Esophagus muscularis mucosa (tissue), 4 donors: ENCODE results near the gene TMEM25. TPM values are rescaled to one million over a fixed set of nuclear protein-coding genes. Genes with fewer than 3 reads are reported as not detected.

Experiments used
- DNase-seq: peaks from one replicate; pipeline ENCODE4 v3.0.0-alpha.2; 2017; ENCODE audit errors: extremely low spot score
- H3K27ac ChIP-seq, 4 donors: fragments of 200-600 bp; sonication (generic); replicated peaks in 1 of 4; 1 replicate in 3 of 4; 2 replicates in 1 of 4; pipeline ENCODE4 v1.5.1; 2016 to 2019; ENCODE audit warnings: mild to moderate bottlenecking in 1 of 4
- H3K27me3 ChIP-seq, 4 donors: fragments of 200-600 bp; sonication (generic); one replicate each; pipeline versions ENCODE4 v1.5.1 to v1.6.0; 2016 to 2019
- H3K36me3 ChIP-seq, 4 donors: fragments of 200-600 bp; sonication (generic); one replicate each; pipeline ENCODE4 v1.5.1; 2016 to 2019
- H3K4me1 ChIP-seq, 4 donors: fragments of 200-600 bp; sonication (generic); one replicate each; pipeline ENCODE4 v1.5.1; 2016 to 2019
- H3K4me3 ChIP-seq, 4 donors: fragments of 200-600 bp; sonication (generic); 1 replicate in 2 of 4; 2 replicates in 2 of 4; pipeline ENCODE4 v1.5.1; 2016 to 2019; ENCODE audit warnings: mild to moderate bottlenecking in 4 of 4, moderate library complexity in 1 of 4
- H3K9me3 ChIP-seq, 4 donors: fragments of 200-600 bp; sonication (generic); 1 replicate in 3 of 4; 2 replicates in 1 of 4; pipeline ENCODE4 v1.5.1; 2016 to 2019
- CTCF ChIP-seq, 3 experiments: fragments of 200-600 bp in 2 of 3; fragments of 450-650 bp in 1 of 3; sonication (generic) in 2 of 3; IDR thresholded peaks; one replicate each; pipeline ENCODE4 v1.5.1; 2017 to 2019; ENCODE audit warnings: antibody characterized with exemption in 3 of 3, mild to moderate bottlenecking in 2 of 3, moderate library complexity in 1 of 3
- EP300 ChIP-seq: sonication (generic); formaldehyde crosslinking; IDR thresholded peaks from one replicate; pipeline ENCODE4 v1.6.1; 2017; ENCODE audit warnings: antibody characterized with exemption
- POLR2A ChIP-seq: fragments of 450-650 bp; IDR thresholded peaks from one replicate; pipeline ENCODE4 v1.6.1; 2017; ENCODE audit warnings: antibody characterized with exemption, moderate library complexity, mild to moderate bottlenecking, low read depth
- POLR2AphosphoS5 ChIP-seq, 2 donors: sonication (generic); formaldehyde crosslinking; IDR thresholded peaks; one replicate each; pipeline ENCODE4 v1.6.1; 2017; ENCODE audit warnings: antibody characterized with exemption in 2 of 2
- WGBS: methylation state at CpG from one replicate; pipeline ENCODE4 v1.1.5; 2018; 5-methylcytosine and 5-hydroxymethylcytosine counted together
- intact Hi-C: fragments of 100-400 bp; cut with DNase I; formaldehyde crosslinking; loops from one replicate; pipeline ENCODE4 v1.15.1; 2023
- total RNA-seq, 4 donors: library from RNA; depleted of rRNA; stranded (reverse); fragments of >200 nt; gene quantifications; one replicate each; pipeline versions ENCODE4 v1.1.0 to v1.2.1, GENCODE V29; 2016

TMEM25 gene
- total RNA-seq, 4 donors from 2014 or later, result 35.0 to 56.5 (median 54.0) TPM

GRCh38 chr11:118524757-118525470 is 6.1 kb upstream of the TMEM25 start:
- no peak overlapping the region for H3K27ac ChIP-seq
- WGBS, result 83% methylated on average over 6 of the region's 6 CpGs
- no peak for DNase-seq
- no peak overlapping the region for H3K4me3 ChIP-seq
- peaks cover 4 to 30% (median 23%) of the 10 kb centered on the region in 4 donors for H3K4me1 ChIP-seq
- H3K27me3 ChIP-seq, result no peaks in the 10 kb centered on the region
- no peak for TF ChIP-seq EP300
- no peak for TF ChIP-seq CTCF (IDR thresholded peaks at IDR 0.05)
- TF ChIP-seq POLR2AphosphoS5 (IDR thresholded peaks at IDR 0.05), result no peak
- no peak for TF ChIP-seq POLR2A
- H3K9me3 ChIP-seq, result no peaks in the 10 kb centered on the region
- intact Hi-C loops, result no loop called here
- H3K36me3 ChIP-seq, result peaks cover 30 to 55% (median 50%) of the 10 kb centered on the region in 4 donors

- intact Hi-C loops, result no loop called here
Observed at GRCh38 chr11:118526688-118527087, 4.3 kb upstream of the TMEM25 start.

GRCh38 chr11:118527109-118527508 is 3.9 kb upstream of the TMEM25 start, which contains the start of gene TTC36:
TTC36 (plus strand) TSS chr11:118527474; CDS start chr11:118527495, 21 bp downstream.
- intact Hi-C loops, result no loop called here

More at GRCh38 chr11:118526688-118527087, 4.3 kb upstream of the TMEM25 start:
- H3K9me3 ChIP-seq, result no peaks in the 10 kb centered on the region
- no peak for DNase-seq
- H3K4me1 ChIP-seq, result peaks cover 13 to 45% (median 35%) of the 10 kb centered on the region in 4 donors
- no peak overlapping the region for H3K4me3 ChIP-seq
- peaks cover 14 to 37% (median 33%) of the 10 kb centered on the region in 4 donors for H3K36me3 ChIP-seq
- WGBS, result 80% methylated on average over 2 of the region's 2 CpGs
- no peaks in the 10 kb centered on the region for H3K27me3 ChIP-seq
- TF ChIP-seq POLR2A (no peak), EP300 (no peak), CTCF (IDR thresholded peaks at IDR 0.05) (no peak), POLR2AphosphoS5 (IDR thresholded peaks at IDR 0.05) (no peak)
- no peak overlapping the region for H3K27ac ChIP-seq

GRCh38 chr11:118528511-118528910 is 2.5 kb upstream of the TMEM25 start:
- Histone ChIP-seq H3K36me3 (peaks cover 0 to 26% (median 19%) of the 10 kb centered on the region in 4 donors), H3K4me3 (no peak overlapping the region), H3K4me1 (peaks cover 15 to 43% (median 33%) of the 10 kb centered on the region in 4 donors), H3K27me3 (no peaks in the 10 kb centered on the region), H3K27ac (no peak overlapping the region), H3K9me3 (no peaks in the 10 kb centered on the region)
- TF ChIP-seq POLR2AphosphoS5 (IDR thresholded peaks at IDR 0.05), result no peak
- intact Hi-C loops, result no loop called here
- 86% methylated on average over 6 of the region's 6 CpGs for WGBS
- no peak for DNase-seq

More at GRCh38 chr11:118527109-118527508, 3.9 kb upstream of the TMEM25 start, which contains the start of gene TTC36:
- TF ChIP-seq CTCF (IDR thresholded peaks at IDR 0.05) (no peak), POLR2AphosphoS5 (IDR thresholded peaks at IDR 0.05) (no peak)
- H3K4me1 ChIP-seq, result peaks cover 15 to 48% (median 38%) of the 10 kb centered on the region in 4 donors
- 76% methylated on average over 3 of the region's 3 CpGs for WGBS
- no peaks in the 10 kb centered on the region for H3K27me3 ChIP-seq
- peaks cover 10 to 33% (median 28%) of the 10 kb centered on the region in 4 donors for H3K36me3 ChIP-seq
- DNase-seq, result no peak
- no peak within 1 kb of the TSS for H3K4me3 ChIP-seq
- H3K9me3 ChIP-seq, result no peaks in the 10 kb centered on the region
- H3K27ac ChIP-seq, result no peak within 1 kb of the TSS

- no peaks in the 10 kb centered on the region for H3K27me3 ChIP-seq
- WGBS, result 68% methylated on average over 5 of the region's 5 CpGs
- H3K4me3 ChIP-seq, result peak overlapping the region; percentile 83 to 87 (median 84)
- H3K36me3 ChIP-seq, result peaks cover 0 to 25% (median 14%) of the 10 kb centered on the region in 4 donors
- no peak for DNase-seq
- intact Hi-C loops, result loop anchor here (5.0 kb wide), 1 partner anchor 38 kb away; the partner anchor contains the start of gene IFT46
- no peak for TF ChIP-seq CTCF (IDR thresholded peaks at IDR 0.05)
- TF ChIP-seq POLR2AphosphoS5 (IDR thresholded peaks at IDR 0.05), result no peak
- no peak for TF ChIP-seq POLR2A
- no peak for TF ChIP-seq EP300
- peak overlapping the region in 1 of 4 donors; percentile 74 for H3K27ac ChIP-seq
- H3K9me3 ChIP-seq, result no peaks in the 10 kb centered on the region
- H3K4me1 ChIP-seq, result peaks cover 15 to 43% (median 33%) of the 10 kb centered on the region in 4 donors
Observed at GRCh38 chr11:118529584-118530175, 1.3 kb upstream of the TMEM25 start.
